Heart right ventricle (tissue), 16 donors: ENCODE data around the gene UBE2E1. TPM values are rescaled to one million over a fixed set of nuclear protein-coding genes. Genes with fewer than 3 reads are reported as not detected.

Experiments
- ATAC-seq, 8 donors: fragments of 200-7000 bp; cut with Tn5 transposase; one replicate each; pipeline ENCODE4 v1.9.1; 2020; ENCODE audit warnings: mild to moderate bottlenecking in 8 of 8, moderate library complexity in 8 of 8, moderate number of reproducible peaks in 1 of 8
- DNase-seq, 2 donors: peaks; one replicate each; pipeline ENCODE4 v3.0.0-alpha.2; 2020
- H3K27ac ChIP-seq, 10 donors: fragments of 200-600 bp; sonication (generic) in 2 of 10; one replicate each; pipeline versions ENCODE4 v1.5.0 to v1.8.0; 2020 to 2022; ENCODE audit warnings: mild to moderate bottlenecking in 3 of 10
- H3K27me3 ChIP-seq, 7 donors: fragments of 200-600 bp; one replicate each; pipeline ENCODE4 v1.8.0; 2021 to 2022; ENCODE audit warnings: mild to moderate bottlenecking in 2 of 7
- H3K36me3 ChIP-seq, 9 donors: fragments of 200-600 bp; sonication (generic) in 1 of 9; one replicate each; pipeline versions ENCODE4 v1.5.0 to v1.8.0; 2020 to 2022; ENCODE audit warnings: mild to moderate bottlenecking in 2 of 9
- H3K4me1 ChIP-seq, 9 donors: fragments of 200-600 bp; sonication (generic) in 1 of 9; one replicate each; pipeline versions ENCODE4 v1.5.0 to v1.8.0; 2020 to 2022; ENCODE audit warnings: mild to moderate bottlenecking in 4 of 9
- H3K4me3 ChIP-seq, 10 donors: fragments of 200-600 bp; sonication (generic) in 2 of 10; one replicate each; pipeline versions ENCODE4 v1.5.0 to v1.8.0; 2020 to 2022; ENCODE audit warnings: mild to moderate bottlenecking in 7 of 10, moderate library complexity in 2 of 10
- H3K9me3 ChIP-seq, 11 donors: fragments of 200-600 bp in 10 of 11; sonication (generic) in 2 of 11; one replicate each; pipeline versions ENCODE4 v1.5.0 to v1.8.0; 2013 to 2022; ENCODE audit warnings: mild to moderate bottlenecking in 2 of 11, control low read depth in 1 of 11, moderate library complexity in 1 of 11
- CTCF ChIP-seq, 9 donors: fragments of 200-600 bp; sonication (generic) in 2 of 9; IDR thresholded peaks; one replicate each; pipeline versions ENCODE4 v1.5.0 to v1.8.0; 2021 to 2022; ENCODE audit warnings: antibody characterized with exemption in 9 of 9, mild to moderate bottlenecking in 5 of 9, moderate library complexity in 1 of 9
- whole genome bisulfite sequencing, 2 donors: extraction: QIAGEN DNeasy Blood & Tissue Kit; methylation state at CpG; one replicate each; pipeline ENCODE4 v1.1.7; 2013; ENCODE audit warnings: inconsistent platforms in 1 of 2; 5-methylcytosine and 5-hydroxymethylcytosine counted together
- intact Hi-C, 10 donors: fragments of 100-400 bp; cut with DNase I; formaldehyde crosslinking; loops; one replicate each; pipeline versions ENCODE4 v1.11.1 to v1.14.2; 2022
- polyA plus RNA-seq, 2 donors: library from polyadenylated mRNA; stranded (reverse); fragments of 200-250 nt; gene quantifications; one replicate each; pipeline ENCODE4 v1.2.3, GENCODE V29; 2013
- total RNA-seq, 10 donors: library from RNA; stranded (reverse); fragmentation: NEBNext Ultra II Directional in 3 of 10; extraction: Animal tissue kit (Norgen Biotek cat#: 25700) in 3 of 10; gene quantifications; one replicate each; pipeline versions ENCODE4 v1.2.1 to v1.2.4, GENCODE V29; 2021 to 2023
- donor health status: Arrhythmogenic right ventricular cardiomyopathy.
- donor health status: ischemic (EF 13 %, LVEDD 7.1; RV severe dilation, severe dysfunction).
- donor health status: healthy with polysubstance abuse.
- donor health status: DM: no; HTN: yes; CAD: no.
- donor health status: DM: no; HTN: no; CAD: no.
- donor health status: ischemic (EF 25% LVEDD 6.9; RV normal size, moderate dysfunction).
- donor health status: ischemic (EF 25% LVEDD 5.7; RV mildly dilated, moderate dysfunction).
- donor health status: healthy.
- donor health status: DM: yes; HTN: yes; CAD: no.
- donor health status: Ischemic cardiomyopathy.
- donor health status: ischemic (EF 35%, LVEDD 5.7; RV mildly dilated, moderate dysfunction).
- donor health status: nonischemic (EF 11% LVEDD 7.7; RV severe dilation, severe dysfunction).
- donor health status: DM: yes; HTN: yes; CAD: no.
- donor health status: PGD.
- donor health status: ischemic (EF 29% LVEDD 5.4; RV normal size, mild dysfunction).
- donor health status: nonischemic (EF 23%, LVEDD 6.1; RV moderate dilation, normal function).

Gene UBE2E1
- total and polyA plus RNA-seq, 12 donors: 45.2 to 88.8 (median 64.5) TPM

GRCh38 chr3:23835802-23836201 lies 30.0 kb downstream of the UBE2E1 start:
- TF ChIP-seq CTCF (IDR thresholded peaks at IDR 0.05): no peak
- no peak for DNase-seq
- Histone ChIP-seq H3K27ac (no peak overlapping the region), H3K4me3 (no peak overlapping the region), H3K36me3 (no peaks in the 10 kb centered on the region), H3K27me3 (no peaks in the 10 kb centered on the region), H3K9me3 (no peaks in the 10 kb centered on the region), H3K4me1 (peaks cover 0 to 59% (median 40%) of the 10 kb centered on the region in 9 donors)
- WGBS, 2 donors: 52 to 59% methylated on average over 2 of the region's 2 CpGs
- intact Hi-C loops: no loop called here
- no peak for ATAC-seq

- DNase-seq: no peak
- Histone ChIP-seq H3K36me3 (no peaks in the 10 kb centered on the region), H3K27me3 (no peaks in the 10 kb centered on the region), H3K4me3 (no peak overlapping the region), H3K27ac (no peak overlapping the region), H3K9me3 (no peaks in the 10 kb centered on the region), H3K4me1 (peaks cover 0 to 60% (median 40%) of the 10 kb centered on the region in 9 donors)
- intact Hi-C loops: no loop called here
- peak in 3 of 8 donors; percentile 42 to 46 (median 42) for ATAC-seq
- TF ChIP-seq CTCF (IDR thresholded peaks at IDR 0.05): no peak
- WGBS, 2 donors: 26 to 32% methylated on average over 1 of the region's 1 CpG
Observed at GRCh38 chr3:23836536-23837230, 30.9 kb downstream of the UBE2E1 start.

GRCh38 chr3:23837286-23837685 lies 31.5 kb downstream of the UBE2E1 start:
- Histone ChIP-seq H3K9me3 (no peaks in the 10 kb centered on the region), H3K4me1 (peaks cover 0 to 60% (median 40%) of the 10 kb centered on the region in 9 donors), H3K27me3 (no peaks in the 10 kb centered on the region), H3K27ac (no peak overlapping the region), H3K36me3 (no peaks in the 10 kb centered on the region), H3K4me3 (no peak overlapping the region)
- 75 to 85% methylated on average over 1 of the region's 1 CpG for WGBS, 2 donors
- TF ChIP-seq CTCF (IDR thresholded peaks at IDR 0.05): no peak
- ATAC-seq (no peak), DNase-seq (no peak)
- intact Hi-C loops: no loop called here

GRCh38 chr3:23837691-23838090 lies 31.9 kb downstream of the UBE2E1 start:
- Histone ChIP-seq H3K36me3 (no peaks in the 10 kb centered on the region), H3K4me1 (peaks cover 0 to 64% (median 40%) of the 10 kb centered on the region in 9 donors), H3K27me3 (no peaks in the 10 kb centered on the region), H3K4me3 (no peak overlapping the region), H3K27ac (no peak overlapping the region), H3K9me3 (no peaks in the 10 kb centered on the region)
- WGBS, 2 donors: 87 to 90% methylated on average over 1 of the region's 1 CpG
- DNase-seq: no peak
- intact Hi-C loops: no loop called here
- no peak for ATAC-seq
- no peak for TF ChIP-seq CTCF (IDR thresholded peaks at IDR 0.05)
